Endothelial cell (in vitro differentiated cells): ENCODE data around the gene DYNC1LI2. TPM values are rescaled to one million over a fixed set of nuclear protein-coding genes. Genes with fewer than 3 reads are reported as not detected.
A peak's percentile ranks its signal among the peaks of the same experiment; 100 is the strongest.

Experiments
- DNase-seq: peaks from one replicate; pipeline ENCODE4 v3.0.0; 2021; ENCODE audit warnings: low spot score
- H3K27ac Mint-ChIP-seq: one replicate; pipeline ENCODE4 v1.8.0; 2021; ENCODE audit warnings: mixed read lengths, inconsistent platforms; ENCODE audit not compliant: unreplicated experiment
- H3K27me3 Mint-ChIP-seq: one replicate; pipeline ENCODE4 v1.8.0; 2021; ENCODE audit warnings: mild to moderate bottlenecking, moderate library complexity, mixed read lengths, inconsistent platforms; ENCODE audit not compliant: unreplicated experiment
- H3K36me3 Mint-ChIP-seq: one replicate; pipeline ENCODE4 v1.8.0; 2021; ENCODE audit warnings: mild to moderate bottlenecking, low read depth, mixed read lengths, inconsistent platforms; ENCODE audit not compliant: unreplicated experiment
- H3K4me1 Mint-ChIP-seq: one replicate; pipeline ENCODE4 v1.8.0; 2021; ENCODE audit warnings: mild to moderate bottlenecking, mixed read lengths, inconsistent platforms; ENCODE audit not compliant: unreplicated experiment
- H3K4me3 Mint-ChIP-seq: one replicate; pipeline ENCODE4 v1.8.0; 2021; ENCODE audit warnings: mild to moderate bottlenecking, mixed read lengths, inconsistent platforms; ENCODE audit not compliant: unreplicated experiment
- H3K9me3 Mint-ChIP-seq: one replicate; pipeline ENCODE4 v1.8.0; 2021; ENCODE audit warnings: mixed read lengths, inconsistent platforms; ENCODE audit not compliant: unreplicated experiment
- CTCF ChIP-seq: fragments of 200-600 bp; sonication (generic); IDR thresholded peaks from one replicate; pipeline ENCODE4 v1.5.0; 2021; ENCODE audit warnings: antibody characterized with exemption; ENCODE audit not compliant: unreplicated experiment
- total RNA-seq: library from RNA; stranded (reverse); fragmentation: NEBNext Ultra II Directional; extraction: Animal tissue kit (Norgen Biotek cat#: 25700); gene quantifications from one replicate; pipeline ENCODE4 v1.2.1, GENCODE V29; 2021; ENCODE audit not compliant: unreplicated experiment

DYNC1LI2 gene
- total RNA-seq, 1 donor from 2014 or later, result 138 TPM

GRCh38 chr16:66695935-66696668, 55.3 kb downstream of the DYNC1LI2 start:
- Mint-ChIP-seq H3K27ac (no peak overlapping the region), H3K36me3 (no peaks in the 10 kb centered on the region), H3K9me3 (no peaks in the 10 kb centered on the region), H3K27me3 (peaks cover 5% of the 10 kb centered on the region), H3K4me1 (peaks cover 5% of the 10 kb centered on the region), H3K4me3 (peak overlapping the region; percentile 90)
- no peak for TF ChIP-seq CTCF
- peak; percentile 14 for DNase-seq

- no peak for DNase-seq
- Mint-ChIP-seq H3K27me3 (peaks cover 3% of the 10 kb centered on the region), H3K9me3 (no peaks in the 10 kb centered on the region), H3K4me1 (peaks cover 5% of the 10 kb centered on the region), H3K36me3 (no peaks in the 10 kb centered on the region), H3K27ac (no peak overlapping the region), H3K4me3 (peak overlapping the region; percentile 90)
- TF ChIP-seq CTCF, result no peak
Measured at GRCh38 chr16:66695471-66695934, 55.9 kb downstream of the DYNC1LI2 start.

GRCh38 chr16:66693149-66693548, 58.3 kb downstream of the DYNC1LI2 start:
- no peak for DNase-seq
- Mint-ChIP-seq H3K36me3 (no peaks in the 10 kb centered on the region), H3K4me1 (peaks cover 5% of the 10 kb centered on the region), H3K9me3 (no peaks in the 10 kb centered on the region), H3K27me3 (peaks cover 2% of the 10 kb centered on the region), H3K4me3 (no peak overlapping the region), H3K27ac (no peak overlapping the region)
- no peak for TF ChIP-seq CTCF

- Mint-ChIP-seq H3K27ac (no peak overlapping the region), H3K9me3 (no peaks in the 10 kb centered on the region), H3K4me1 (peaks cover 5% of the 10 kb centered on the region), H3K4me3 (no peak overlapping the region), H3K36me3 (no peaks in the 10 kb centered on the region), H3K27me3 (peaks cover 2% of the 10 kb centered on the region)
- TF ChIP-seq CTCF, result no peak
- no peak for DNase-seq
Measured at GRCh38 chr16:66692341-66692740, 59.1 kb downstream of the DYNC1LI2 start.

DNA sequence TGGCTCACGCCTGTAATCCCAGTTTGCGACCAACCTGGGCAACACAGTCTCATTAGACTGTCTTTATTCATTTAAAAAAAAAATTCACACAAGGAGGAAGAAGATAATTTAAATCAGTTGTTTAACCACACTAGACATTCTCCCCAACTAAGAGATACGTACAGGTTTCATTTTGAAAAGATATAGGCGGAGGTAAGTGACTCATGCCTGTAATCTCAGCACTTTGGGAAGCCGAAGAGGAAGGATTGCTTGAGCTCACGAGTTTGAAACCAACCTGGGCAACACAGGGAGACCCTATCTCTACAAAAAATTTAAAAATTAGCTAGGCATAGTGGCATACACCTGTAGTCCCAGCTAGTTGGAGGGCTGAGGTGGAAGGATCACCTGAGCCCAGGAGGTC, 60.2 kb downstream of the DYNC1LI2 start:
- DNase-seq, result no peak
- peaks cover 5% of the 10 kb centered on the region for H3K4me1 Mint-ChIP-seq
- peaks cover 2% of the 10 kb centered on the region for H3K27me3 Mint-ChIP-seq
- no peak for TF ChIP-seq CTCF
- H3K27ac Mint-ChIP-seq, result no peak overlapping the region
- H3K36me3 Mint-ChIP-seq, result no peaks in the 10 kb centered on the region
- no peak overlapping the region for H3K4me3 Mint-ChIP-seq
- H3K9me3 Mint-ChIP-seq, result no peaks in the 10 kb centered on the region
